HG02840 (cell line): Measurements from ENCODE around the gene ADIPOR2.
"Not testable (repeated sequence)": the region's sequence is repeated elsewhere in the genome, so short reads cannot be mapped to it uniquely, and the experiment has no call there.

ENCODE experiments used
- ATAC-seq: cut with Tn5 transposase; IDR thresholded peaks from one replicate; pipeline ENCODE4 v1.9.1; 2021; ENCODE audit warnings: mild to moderate bottlenecking, moderate library complexity, moderate number of reproducible peaks; ENCODE audit not compliant: unreplicated experiment, low FRiP score

The ADIPOR2 gene

GRCh38 chr12:1809591-1810190, 118.8 kb downstream of the ADIPOR2 start:
- ATAC-seq = no peak

- no peak for ATAC-seq
Measured at GRCh38 chr12:1810201-1810930, 119.5 kb downstream of the ADIPOR2 start.

- no peak for ATAC-seq
Measured at GRCh38 chr12:1810931-1811280, 120.0 kb downstream of the ADIPOR2 start.

- no peak for ATAC-seq
Measured at GRCh38 chr12:1811281-1811947, 120.5 kb downstream of the ADIPOR2 start.

- ATAC-seq = no peak
Measured at GRCh38 chr12:1811948-1812291, 121.0 kb downstream of the ADIPOR2 start.

GRCh38 chr12:1812650-1813302, 121.9 kb downstream of the ADIPOR2 start:
- ATAC-seq = no peak

- ATAC-seq = no peak
Measured at GRCh38 chr12:1814266-1814665, 123.4 kb downstream of the ADIPOR2 start.

GRCh38 chr12:1815108-1815507, 124.2 kb downstream of the ADIPOR2 start:
- ATAC-seq = no peak

- no peak for ATAC-seq
Measured at GRCh38 chr12:1815814-1816729, 125.2 kb downstream of the ADIPOR2 start.

GRCh38 chr12:1816730-1817348, 126.0 kb downstream of the ADIPOR2 start:
- ATAC-seq = no peak

GRCh38 chr12:1817928-1818327, 127.1 kb downstream of the ADIPOR2 start:
- not testable (repeated sequence) for ATAC-seq

- no peak for ATAC-seq
Measured at GRCh38 chr12:1819050-1819449, 128.2 kb downstream of the ADIPOR2 start.

GRCh38 chr12:1819571-1819970, 128.7 kb downstream of the ADIPOR2 start:
- ATAC-seq = no peak

- no peak for ATAC-seq
Measured at GRCh38 chr12:1820191-1820895, 129.5 kb downstream of the ADIPOR2 start, which contains the start of gene LRTM2. Gene LRTM2 (plus strand): TSS chr12:1820565. CDS start chr12:1828149, 7,584 bp downstream.

- ATAC-seq = no peak
Measured at GRCh38 chr12:1820896-1821291, 130.0 kb downstream of the ADIPOR2 start.

GRCh38 chr12:1821805-1822204, 130.9 kb downstream of the ADIPOR2 start:
- ATAC-seq = no peak

- ATAC-seq = no peak
Measured at GRCh38 chr12:1822699-1823098, 131.8 kb downstream of the ADIPOR2 start.

GRCh38 chr12:1823237-1823636, 132.4 kb downstream of the ADIPOR2 start:
- ATAC-seq = no peak
